Body of pancreas (tissue), 4 donors: Measurements from ENCODE around the gene FAM3D. TPM values are rescaled to one million over a fixed set of nuclear protein-coding genes. Genes with fewer than 3 reads are reported as not detected.
A peak's percentile ranks its signal among the peaks of the same experiment; 100 is the strongest.

Experiments
- ATAC-seq: fragments of 150-250 bp; one replicate; pipeline ENCODE4 v1.9.1; 2016
- DNase-seq, 4 donors: peaks; one replicate each; pipeline ENCODE4 v3.0.0-alpha.2; 2019
- H3K27ac ChIP-seq, 4 donors: fragments of 200-600 bp; sonication (generic); 1 replicate in 3 of 4; 2 replicates in 1 of 4; pipeline versions ENCODE4 v1.5.1 to v1.6.1; 2016 to 2019; ENCODE audit warnings: mild to moderate bottlenecking in 1 of 4, mixed read lengths in 1 of 4, moderate library complexity in 1 of 4
- H3K27me3 ChIP-seq, 2 donors: fragments of 200-600 bp; sonication (generic); one replicate each; pipeline ENCODE4 v1.6.0; 2016; ENCODE audit warnings: mild to moderate bottlenecking in 1 of 2
- H3K36me3 ChIP-seq, 2 donors: fragments of 200-600 bp; sonication (generic); replicated peaks in 1 of 2; 2 replicates each; pipeline ENCODE4 v1.5.1; 2016; ENCODE audit warnings: low read depth in 2 of 2; ENCODE audit not compliant: insufficient read depth in 1 of 2
- H3K4me1 ChIP-seq: fragments of 200-600 bp; sonication (generic); one replicate; pipeline ENCODE4 v1.6.0; 2016
- H3K4me3 ChIP-seq, 2 donors: fragments of 200-600 bp; sonication (generic); 1 replicate in 1 of 2; 2 replicates in 1 of 2; pipeline ENCODE4 v1.5.1; 2016 to 2019
- H3K9me3 ChIP-seq, 3 donors: fragments of 200-600 bp; sonication (generic); 1 replicate in 2 of 3; 2 replicates in 1 of 3; pipeline ENCODE4 v1.5.1; 2016
- POLR2A ChIP-seq, 3 donors: fragments of 450-650 bp; IDR thresholded peaks; one replicate each; pipeline ENCODE4 v1.6.1; 2016; ENCODE audit warnings: antibody characterized with exemption in 3 of 3, mild to moderate bottlenecking in 2 of 3
- WGBS, 2 donors: methylation state at CpG; one replicate each; pipeline ENCODE4 v1.1.5; 2017; 5-methylcytosine and 5-hydroxymethylcytosine counted together
- intact Hi-C: fragments of 100-400 bp; cut with DNase I; formaldehyde crosslinking; loops from one replicate; pipeline ENCODE4 v1.15.1; 2023
- total RNA-seq, 2 donors: library from RNA; depleted of rRNA; stranded (reverse); fragments of >200 nt; gene quantifications; one replicate each; pipeline ENCODE4 v1.1.0, GENCODE V29; 2016
- TF ChIP-seq, protein P1 (sequence below), 7 experiments: fragments of 450-650 bp in 4 of 7; fragments of 200-600 bp in 3 of 7; sonication (generic) in 3 of 7; IDR thresholded peaks; one replicate each; pipeline ENCODE4 v1.5.1; 2016 to 2019; ENCODE audit warnings: antibody characterized with exemption in 7 of 7

Gene FAM3D
- total RNA-seq, 2 donors from 2014 or later: 1.8 TPM; not detected in 1

DNA sequence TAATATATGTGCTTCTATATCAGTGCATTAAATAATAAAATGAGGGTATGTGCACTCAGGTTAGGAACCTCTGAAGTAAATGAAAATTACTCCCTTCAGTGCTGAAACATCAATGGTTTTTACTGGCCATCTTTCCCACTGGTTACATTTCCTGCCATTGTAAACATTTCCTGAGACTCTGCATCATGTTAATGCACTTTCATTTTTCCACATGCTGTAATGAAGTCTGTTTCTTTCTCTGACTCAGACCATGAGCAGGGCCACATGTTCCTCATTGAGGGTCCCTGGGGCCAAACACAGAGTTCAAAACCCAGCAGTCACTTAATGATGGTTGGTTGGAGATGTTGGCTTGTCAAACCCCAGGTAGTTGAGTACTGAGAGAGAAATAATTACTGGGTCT is 15.3 kb downstream of the FAM3D start:
- H3K4me1 ChIP-seq: peaks cover 17% of the 10 kb centered on the region
- intact Hi-C loops: no loop called here
- no peak for TF ChIP-seq POLR2A (IDR thresholded peaks at IDR 0.05)
- TF ChIP-seq, protein P1, sequence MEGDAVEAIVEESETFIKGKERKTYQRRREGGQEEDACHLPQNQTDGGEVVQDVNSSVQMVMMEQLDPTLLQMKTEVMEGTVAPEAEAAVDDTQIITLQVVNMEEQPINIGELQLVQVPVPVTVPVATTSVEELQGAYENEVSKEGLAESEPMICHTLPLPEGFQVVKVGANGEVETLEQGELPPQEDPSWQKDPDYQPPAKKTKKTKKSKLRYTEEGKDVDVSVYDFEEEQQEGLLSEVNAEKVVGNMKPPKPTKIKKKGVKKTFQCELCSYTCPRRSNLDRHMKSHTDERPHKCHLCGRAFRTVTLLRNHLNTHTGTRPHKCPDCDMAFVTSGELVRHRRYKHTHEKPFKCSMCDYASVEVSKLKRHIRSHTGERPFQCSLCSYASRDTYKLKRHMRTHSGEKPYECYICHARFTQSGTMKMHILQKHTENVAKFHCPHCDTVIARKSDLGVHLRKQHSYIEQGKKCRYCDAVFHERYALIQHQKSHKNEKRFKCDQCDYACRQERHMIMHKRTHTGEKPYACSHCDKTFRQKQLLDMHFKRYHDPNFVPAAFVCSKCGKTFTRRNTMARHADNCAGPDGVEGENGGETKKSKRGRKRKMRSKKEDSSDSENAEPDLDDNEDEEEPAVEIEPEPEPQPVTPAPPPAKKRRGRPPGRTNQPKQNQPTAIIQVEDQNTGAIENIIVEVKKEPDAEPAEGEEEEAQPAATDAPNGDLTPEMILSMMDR (IDR thresholded peaks at IDR 0.05): no peak
- no peak overlapping the region for H3K4me3 ChIP-seq
- ATAC-seq (no peak), DNase-seq (no peak)
- H3K27ac ChIP-seq: no peak overlapping the region
- H3K36me3 ChIP-seq: no peaks in the 10 kb centered on the region
- no peaks in the 10 kb centered on the region for H3K9me3 ChIP-seq
- no peaks in the 10 kb centered on the region for H3K27me3 ChIP-seq

DNA sequence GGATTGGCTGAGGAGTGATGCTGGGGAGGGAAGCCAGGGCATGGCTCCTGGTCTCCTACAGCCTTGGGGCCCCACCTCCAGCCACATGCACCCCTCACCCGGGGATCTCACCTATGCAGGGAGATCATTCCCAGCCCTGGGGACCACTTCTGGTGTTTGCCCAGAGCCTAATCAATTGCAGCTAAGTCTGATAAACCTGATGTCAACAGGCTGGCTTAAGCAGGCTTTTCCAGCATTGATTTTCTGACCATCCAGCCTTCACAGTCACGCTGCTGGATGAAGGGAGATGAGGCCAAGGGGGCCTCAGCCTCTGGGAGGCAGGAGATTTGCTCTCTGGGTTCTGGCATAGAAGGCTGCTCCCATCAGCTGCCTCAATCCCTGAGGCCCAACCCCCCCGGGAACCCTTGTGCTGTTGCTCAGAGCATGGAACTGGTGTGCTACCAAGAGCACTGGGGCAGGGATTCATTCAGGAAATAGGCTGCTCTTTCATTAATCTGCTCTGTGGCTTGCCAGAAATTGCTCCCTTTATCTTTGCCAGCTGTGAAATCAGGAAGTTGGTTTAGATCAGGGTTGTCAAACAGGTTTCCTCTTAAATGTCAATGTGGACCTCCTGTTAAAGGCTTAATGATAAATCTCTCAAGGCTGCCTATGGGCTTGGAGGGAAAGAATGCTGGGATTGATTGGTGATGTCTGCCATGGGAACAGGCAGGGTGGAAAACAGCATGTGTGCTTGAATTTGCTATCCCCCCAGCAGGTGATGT is 19.0 kb downstream of the FAM3D start:
- WGBS, 2 donors: 22 to 39% methylated on average over 3 of the region's 3 CpGs
- H3K27ac ChIP-seq: peak overlapping the region; percentile 11 to 63 (median 42)
- DNase-seq: peak; percentile 35 to 61 (median 37)
- H3K27me3 ChIP-seq: no peaks in the 10 kb centered on the region
- no peak overlapping the region for H3K4me3 ChIP-seq
- TF ChIP-seq POLR2A (IDR thresholded peaks at IDR 0.05): no peak
- TF ChIP-seq, protein P1 (IDR thresholded peaks at IDR 0.05): no peak
- peaks cover 17% of the 10 kb centered on the region for H3K4me1 ChIP-seq
- peak; percentile 82 for ATAC-seq
- intact Hi-C loops: no loop called here
- H3K36me3 ChIP-seq: no peaks in the 10 kb centered on the region
- no peaks in the 10 kb centered on the region for H3K9me3 ChIP-seq

DNA sequence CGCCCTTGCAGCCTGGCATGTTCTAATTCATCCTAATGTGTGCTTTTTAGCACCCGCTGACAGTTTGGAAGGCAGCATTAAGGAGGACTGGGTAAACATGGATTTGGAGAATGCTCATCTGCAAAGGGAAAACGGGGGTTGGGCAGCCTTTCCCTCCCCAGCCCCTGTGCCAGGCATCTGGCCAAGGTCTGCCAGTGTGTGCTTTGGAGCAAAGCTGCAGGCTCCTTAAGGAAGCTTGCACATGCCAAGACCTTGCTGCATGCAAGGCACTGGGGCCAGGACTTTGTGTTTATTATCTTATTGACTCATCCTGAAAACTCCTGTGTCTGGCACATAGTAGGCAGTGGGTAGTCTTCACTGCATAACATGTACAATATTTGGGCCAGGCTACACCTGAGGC is 20.1 kb downstream of the FAM3D start:
- WGBS, 2 donors: 66 to 80% methylated on average over 1 to 3 of the region's 3 CpGs
- DNase-seq: no peak

GRCh38 chr3:58645726-58646125 is 20.8 kb downstream of the FAM3D start:
- 77 to 84% methylated on average over 4 of the region's 4 CpGs for WGBS, 2 donors
- no peak overlapping the region for H3K27ac ChIP-seq
- ATAC-seq (no peak), DNase-seq (no peak)
- no peak overlapping the region for H3K4me3 ChIP-seq
- TF ChIP-seq, protein P1 (IDR thresholded peaks at IDR 0.05): no peak
- no peak for TF ChIP-seq POLR2A (IDR thresholded peaks at IDR 0.05)
- intact Hi-C loops: no loop called here
- H3K27me3 ChIP-seq: no peaks in the 10 kb centered on the region
- no peaks in the 10 kb centered on the region for H3K9me3 ChIP-seq
- H3K4me1 ChIP-seq: peaks cover 21% of the 10 kb centered on the region
- H3K36me3 ChIP-seq: no peaks in the 10 kb centered on the region

More for the DNA sequence above, 20.1 kb downstream of the FAM3D start:
- Histone ChIP-seq H3K4me1 (peaks cover 17% of the 10 kb centered on the region), H3K27me3 (no peaks in the 10 kb centered on the region), H3K27ac (peak overlapping the region in 2 of 4 donors; percentile 39 to 63), H3K9me3 (no peaks in the 10 kb centered on the region), H3K4me3 (no peak overlapping the region), H3K36me3 (no peaks in the 10 kb centered on the region)
- intact Hi-C loops: no loop called here
- ATAC-seq: no peak
- no peak for TF ChIP-seq POLR2A (IDR thresholded peaks at IDR 0.05)
- TF ChIP-seq, protein P1 (IDR thresholded peaks at IDR 0.05): no peak

- Histone ChIP-seq H3K4me1 (peaks cover 23% of the 10 kb centered on the region), H3K36me3 (no peaks in the 10 kb centered on the region), H3K27me3 (no peaks in the 10 kb centered on the region), H3K27ac (no peak overlapping the region), H3K9me3 (no peaks in the 10 kb centered on the region), H3K4me3 (no peak overlapping the region)
- no peak for TF ChIP-seq POLR2A (IDR thresholded peaks at IDR 0.05)
- TF ChIP-seq, protein P1 (IDR thresholded peaks at IDR 0.05): no peak
- intact Hi-C loops: loop anchor here (5.0 kb wide), 1 partner anchor 409 kb away; the partner anchor contains the start of gene CFAP20DC
- ATAC-seq (no peak), DNase-seq (no peak)
- 72 to 86% methylated on average over 4 of the region's 4 CpGs for WGBS, 2 donors
Measured at GRCh38 chr3:58642846-58643245, 23.7 kb downstream of the FAM3D start.
